ENCODE data around the gene RICTOR.

The RICTOR gene

GRCh38 chr5:39079147-39079546 is 4.9 kb upstream of the RICTOR start:
- TF ChIP-seq ZNF274 (IDR thresholded peaks at IDR 0.05; ENCODE audit: low read depth, low read length) = no peak

GRCh38 chr5:39076757-39077728 is 2.8 kb upstream of the RICTOR start:
- H3K4me3 ChIP-seq (ENCODE audit: low read length) = peak overlapping the region; percentile 34; the same call in 1 of the 2 replicates
- TF ChIP-seq ZNF274 (IDR thresholded peaks at IDR 0.05; ENCODE audit: low read depth, low read length) = no peak

More at GRCh38 chr5:39079147-39079546, 4.9 kb upstream of the RICTOR start:
- no peak overlapping the region for H3K4me3 ChIP-seq (ENCODE audit: low read length)

GRCh38 chr5:39076101-39076756 is 2.0 kb upstream of the RICTOR start:
- no peak for TF ChIP-seq ZNF274 (IDR thresholded peaks at IDR 0.05; ENCODE audit: low read depth, low read length)
- H3K4me3 ChIP-seq (ENCODE audit: low read length) = no peak overlapping the region; the same call in 1 of the 2 replicates

GRCh38 chr5:39073767-39074016 is 507 bp downstream of the RICTOR start:
- TF ChIP-seq ZNF274 (IDR thresholded peaks at IDR 0.05; ENCODE audit: low read depth, low read length) = no peak
- peak overlapping the region; percentile 94 for H3K4me3 ChIP-seq (ENCODE audit: low read length)

GRCh38 chr5:39072925-39073766 is 1.1 kb downstream of the RICTOR start:
- no peak for TF ChIP-seq ZNF274 (IDR thresholded peaks at IDR 0.05; ENCODE audit: low read depth, low read length)

GRCh38 chr5:39068099-39068498 is 6.1 kb downstream of the RICTOR start:
- no peak for TF ChIP-seq ZNF274 (IDR thresholded peaks at IDR 0.05; ENCODE audit: low read depth, low read length)
- no peak overlapping the region for H3K4me3 ChIP-seq (ENCODE audit: low read length)

More at GRCh38 chr5:39072925-39073766, 1.1 kb downstream of the RICTOR start:
- peak overlapping the region; percentile 94 for H3K4me3 ChIP-seq (ENCODE audit: low read length)

GRCh38 chr5:39064450-39064849 is 9.7 kb downstream of the RICTOR start:
- no peak overlapping the region for H3K4me3 ChIP-seq (ENCODE audit: low read length)
- no peak for TF ChIP-seq ZNF274 (IDR thresholded peaks at IDR 0.05; ENCODE audit: low read depth, low read length)

- no peak for TF ChIP-seq ZNF274 (IDR thresholded peaks at IDR 0.05; ENCODE audit: low read depth, low read length)
- no peak overlapping the region for H3K4me3 ChIP-seq (ENCODE audit: low read length)
Observed at GRCh38 chr5:39063037-39063436, 11.2 kb downstream of the RICTOR start.

- TF ChIP-seq ZNF274 (IDR thresholded peaks at IDR 0.05; ENCODE audit: low read depth, low read length) = no peak
- H3K4me3 ChIP-seq (ENCODE audit: low read length) = no peak overlapping the region
Observed at GRCh38 chr5:39062530-39062929, 11.7 kb downstream of the RICTOR start.

GRCh38 chr5:39062104-39062503 is 12.1 kb downstream of the RICTOR start:
- TF ChIP-seq ZNF274 (IDR thresholded peaks at IDR 0.05; ENCODE audit: low read depth, low read length) = no peak
- no peak overlapping the region for H3K4me3 ChIP-seq (ENCODE audit: low read length)

- H3K4me3 ChIP-seq (ENCODE audit: low read length) = no peak overlapping the region
- no peak for TF ChIP-seq ZNF274 (IDR thresholded peaks at IDR 0.05; ENCODE audit: low read depth, low read length)
Observed at GRCh38 chr5:39059064-39059463, 15.1 kb downstream of the RICTOR start.

- no peak for TF ChIP-seq ZNF274 (IDR thresholded peaks at IDR 0.05; ENCODE audit: low read depth, low read length)
Observed at GRCh38 chr5:39058178-39058921, 15.8 kb downstream of the RICTOR start.

GRCh38 chr5:39057734-39058133 is 16.5 kb downstream of the RICTOR start:
- no peak for TF ChIP-seq ZNF274 (IDR thresholded peaks at IDR 0.05; ENCODE audit: low read depth, low read length)
- H3K4me3 ChIP-seq (ENCODE audit: low read length) = peak overlapping the region; percentile 39; the same call in 1 of the 2 replicates

More at GRCh38 chr5:39058178-39058921, 15.8 kb downstream of the RICTOR start:
- H3K4me3 ChIP-seq (ENCODE audit: low read length) = peak overlapping the region; percentile 39; the same call in 1 of the 2 replicates

Data from GM08714 (cell line).